ENCODE measurements around the gene TRPM2. TPM values are rescaled to one million over a fixed set of nuclear protein-coding genes. Genes with fewer than 3 reads are reported as not detected.

Gene TRPM2
- total RNA-seq, 3 donors from 2014 or later (not counting 1 experiment from before 2014, with no cell fraction given), result 21.7 to 70.5 (median 25.2) TPM

- peaks cover 20 to 30% of the 10 kb centered on the region in 2 donors for H3K4me1 Mint-ChIP-seq
- Histone ChIP-seq H3K36me3 (ENCODE audit: control insufficient read depth, insufficient read depth, low read length) (no peaks in the 10 kb centered on the region), H3K9me3 (ENCODE audit: control insufficient read depth, insufficient read depth, low read length) (no peaks in the 10 kb centered on the region), H3K4me1 (ENCODE audit: control insufficient read depth, insufficient read depth, low read length) (peaks cover 44% of the 10 kb centered on the region), H3K4me3 (ENCODE audit: low read length) (no peak overlapping the region), H3K27ac (ENCODE audit: low read length) (no peak overlapping the region), H3K27me3 (ENCODE audit: control insufficient read depth, insufficient read depth, low read length) (peaks cover 16% of the 10 kb centered on the region)
- H3K27ac Mint-ChIP-seq, result no peak overlapping the region
- intact Hi-C loops (cut with micrococcal nuclease), result no loop called here
- no peak for ATAC-seq
- peaks cover 0 to 15% of the 10 kb centered on the region in 2 donors for H3K27me3 Mint-ChIP-seq (ENCODE audit: low read depth in 2 of 2)
- DNase-seq, result no peak
- H3K9me3 Mint-ChIP-seq, result no peaks in the 10 kb centered on the region
- 94% methylated on average over 19 of the region's 19 CpGs for WGBS (ENCODE audit: insufficient coverage)
- no peak for TF ChIP-seq CTCF (IDR thresholded peaks at IDR 0.05)
- no peaks in the 10 kb centered on the region for H3K36me3 Mint-ChIP-seq
- H3K4me3 Mint-ChIP-seq, result peak overlapping the region; percentile 45
These were observed 4.6 kb upstream of the TRPM2 start for GRCh38 chr21:44348861-44349260.

DNA sequence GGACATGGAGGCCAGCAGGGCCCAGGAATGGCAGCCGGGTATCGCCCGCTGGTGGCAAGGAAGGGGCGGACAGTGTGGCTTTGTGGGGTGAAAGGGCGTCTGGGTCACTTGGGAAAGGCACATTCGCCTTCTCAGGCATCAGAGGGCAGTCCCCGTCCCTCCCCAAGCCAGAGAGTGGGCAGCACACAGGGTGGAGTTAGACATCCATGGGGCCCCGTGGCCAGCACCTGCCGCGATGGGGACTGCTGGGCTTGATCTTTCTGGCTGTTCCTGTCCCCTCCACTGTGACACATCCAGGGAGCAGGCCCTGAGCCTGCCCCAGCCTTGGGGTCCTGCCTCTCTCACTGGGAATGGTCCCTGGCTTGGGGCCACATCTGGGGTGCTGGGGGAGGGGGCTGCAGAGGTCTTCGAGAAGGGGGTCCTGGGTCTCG lies 4.0 kb upstream of the TRPM2 start:
- H3K4me1 ChIP-seq (ENCODE audit: control insufficient read depth, insufficient read depth, low read length), result peaks cover 48% of the 10 kb centered on the region
- peaks cover 0 to 15% of the 10 kb centered on the region in 2 donors for H3K27me3 Mint-ChIP-seq (ENCODE audit: low read depth in 2 of 2)
- no peak for ATAC-seq
- DNase-seq, result no peak
- 84% methylated on average over 12 of the region's 12 CpGs for WGBS (ENCODE audit: insufficient coverage)
- no peak overlapping the region for H3K27ac ChIP-seq (ENCODE audit: low read length)
- peak overlapping the region; percentile 45 for H3K4me3 Mint-ChIP-seq
- TF ChIP-seq CTCF (IDR thresholded peaks at IDR 0.05), result no peak
- no peak overlapping the region for H3K4me3 ChIP-seq (ENCODE audit: low read length)
- H3K4me1 Mint-ChIP-seq, result peaks cover 25 to 36% of the 10 kb centered on the region in 2 donors
- H3K9me3 Mint-ChIP-seq, result no peaks in the 10 kb centered on the region
- intact Hi-C loops (cut with micrococcal nuclease), result no loop called here
- H3K27me3 ChIP-seq (ENCODE audit: control insufficient read depth, insufficient read depth, low read length), result peaks cover 16% of the 10 kb centered on the region
- no peak overlapping the region for H3K27ac Mint-ChIP-seq
- H3K36me3 Mint-ChIP-seq, result no peaks in the 10 kb centered on the region
- no peaks in the 10 kb centered on the region for H3K9me3 ChIP-seq (ENCODE audit: control insufficient read depth, insufficient read depth, low read length)
- H3K36me3 ChIP-seq (ENCODE audit: control insufficient read depth, insufficient read depth, low read length), result no peaks in the 10 kb centered on the region

GRCh38 chr21:44349847-44350772 lies 3.3 kb upstream of the TRPM2 start:
- Histone ChIP-seq H3K27ac (ENCODE audit: low read length) (no peak overlapping the region), H3K4me3 (ENCODE audit: low read length) (no peak overlapping the region), H3K4me1 (ENCODE audit: control insufficient read depth, insufficient read depth, low read length) (peaks cover 51% of the 10 kb centered on the region), H3K9me3 (ENCODE audit: control insufficient read depth, insufficient read depth, low read length) (no peaks in the 10 kb centered on the region), H3K36me3 (ENCODE audit: control insufficient read depth, insufficient read depth, low read length) (no peaks in the 10 kb centered on the region), H3K27me3 (ENCODE audit: control insufficient read depth, insufficient read depth, low read length) (peaks cover 16% of the 10 kb centered on the region)
- Mint-ChIP-seq H3K9me3 (no peaks in the 10 kb centered on the region), H3K27me3 (ENCODE audit: low read depth in 2 of 2) (peaks cover 0 to 15% of the 10 kb centered on the region in 2 donors), H3K4me3 (no peak overlapping the region), H3K36me3 (no peaks in the 10 kb centered on the region), H3K27ac (no peak overlapping the region), H3K4me1 (peaks cover 32 to 42% of the 10 kb centered on the region in 2 donors)
- ATAC-seq, result peak in 1 of 3 donors; percentile 16
- no peak for TF ChIP-seq CTCF (IDR thresholded peaks at IDR 0.05)
- DNase-seq, result no peak
- 17% methylated on average over 113 of the region's 113 CpGs for WGBS (ENCODE audit: insufficient coverage)
- intact Hi-C loops (cut with micrococcal nuclease), result no loop called here
